Measurements from ENCODE around the gene FASLG.
"Not testable (repeated sequence)": the region's sequence is repeated elsewhere in the genome, so short reads cannot be mapped to it uniquely, and the experiment has no call there.

Gene FASLG

GRCh38 chr1:172658871-172659453, at the start of gene FASLG:
Gene FASLG, plus strand, starts transcription at chr1:172659103. Its CDS starts 99 bp downstream, at chr1:172659202.
- DNase-seq (ENCODE audit: low read depth in 2 of 3, low spot score in 1 of 3) = peak in 2 of 3 donors; percentile 42 to 65

GRCh38 chr1:172609528-172609927, 49.4 kb upstream of the FASLG start:
- no peak for DNase-seq (ENCODE audit: low read depth in 2 of 3, low spot score in 1 of 3)

GRCh38 chr1:172612478-172612877, 46.4 kb upstream of the FASLG start:
- no peak for DNase-seq (ENCODE audit: low read depth in 2 of 3, low spot score in 1 of 3)

- no peak for DNase-seq (ENCODE audit: low read depth in 2 of 3, low spot score in 1 of 3)
Observed at GRCh38 chr1:172613294-172613693, 45.6 kb upstream of the FASLG start.

GRCh38 chr1:172616195-172616594, 42.7 kb upstream of the FASLG start:
- DNase-seq (ENCODE audit: low read depth in 2 of 3, low spot score in 1 of 3) = no peak

- no peak for DNase-seq (ENCODE audit: low read depth in 2 of 3, low spot score in 1 of 3)
Observed at GRCh38 chr1:172616636-172617035, 42.3 kb upstream of the FASLG start.

- not testable (repeated sequence) for DNase-seq (ENCODE audit: low read depth in 2 of 3, low spot score in 1 of 3)
Observed at GRCh38 chr1:172620603-172621002, 38.3 kb upstream of the FASLG start.

- DNase-seq (ENCODE audit: low read depth in 2 of 3, low spot score in 1 of 3) = no peak
Observed at GRCh38 chr1:172622541-172622940, 36.4 kb upstream of the FASLG start.

GRCh38 chr1:172623748-172624147, 35.2 kb upstream of the FASLG start:
- DNase-seq (ENCODE audit: low read depth in 2 of 3, low spot score in 1 of 3) = no peak

- DNase-seq (ENCODE audit: low read depth in 2 of 3, low spot score in 1 of 3) = no peak
Observed at GRCh38 chr1:172626845-172627244, 32.1 kb upstream of the FASLG start.

- DNase-seq (ENCODE audit: low read depth in 2 of 3, low spot score in 1 of 3) = no peak
Observed at GRCh38 chr1:172627702-172628101, 31.2 kb upstream of the FASLG start.

- DNase-seq (ENCODE audit: low read depth in 2 of 3, low spot score in 1 of 3) = no peak
Observed at GRCh38 chr1:172628401-172628800, 30.5 kb upstream of the FASLG start.

GRCh38 chr1:172629170-172629569, 29.7 kb upstream of the FASLG start:
- DNase-seq (ENCODE audit: low read depth in 2 of 3, low spot score in 1 of 3) = no peak

GRCh38 chr1:172629638-172630037, 29.3 kb upstream of the FASLG start:
- no peak for DNase-seq (ENCODE audit: low read depth in 2 of 3, low spot score in 1 of 3)

- no peak for DNase-seq (ENCODE audit: low read depth in 2 of 3, low spot score in 1 of 3)
Observed at GRCh38 chr1:172630056-172630818, 28.7 kb upstream of the FASLG start.

GRCh38 chr1:172630868-172631267, 28.0 kb upstream of the FASLG start:
- no peak for DNase-seq (ENCODE audit: low read depth in 2 of 3, low spot score in 1 of 3)

GRCh38 chr1:172637522-172637921, 21.4 kb upstream of the FASLG start:
- no peak for DNase-seq (ENCODE audit: low read depth in 2 of 3, low spot score in 1 of 3)

GRCh38 chr1:172638249-172638648, 20.7 kb upstream of the FASLG start:
- DNase-seq (ENCODE audit: low read depth in 2 of 3, low spot score in 1 of 3) = no peak

GRCh38 chr1:172638885-172639831, 19.7 kb upstream of the FASLG start:
- DNase-seq (ENCODE audit: low read depth in 2 of 3, low spot score in 1 of 3) = peak; percentile 73 to 82 (median 74)

GRCh38 chr1:172640111-172640510, 18.8 kb upstream of the FASLG start:
- no peak for DNase-seq (ENCODE audit: low read depth in 2 of 3, low spot score in 1 of 3)

GRCh38 chr1:172641492-172641891, 17.4 kb upstream of the FASLG start:
- DNase-seq (ENCODE audit: low read depth in 2 of 3, low spot score in 1 of 3) = no peak

- DNase-seq (ENCODE audit: low read depth in 2 of 3, low spot score in 1 of 3) = no peak
Observed at GRCh38 chr1:172642970-172643369, 15.9 kb upstream of the FASLG start.
